ENCODE results near the gene SLC16A9. TPM values are rescaled to one million over a fixed set of nuclear protein-coding genes. Genes with fewer than 3 reads are reported as not detected.

Gene SLC16A9
- total RNA-seq, 1 experiment from 2014 or later = 4.1 TPM

DNA sequence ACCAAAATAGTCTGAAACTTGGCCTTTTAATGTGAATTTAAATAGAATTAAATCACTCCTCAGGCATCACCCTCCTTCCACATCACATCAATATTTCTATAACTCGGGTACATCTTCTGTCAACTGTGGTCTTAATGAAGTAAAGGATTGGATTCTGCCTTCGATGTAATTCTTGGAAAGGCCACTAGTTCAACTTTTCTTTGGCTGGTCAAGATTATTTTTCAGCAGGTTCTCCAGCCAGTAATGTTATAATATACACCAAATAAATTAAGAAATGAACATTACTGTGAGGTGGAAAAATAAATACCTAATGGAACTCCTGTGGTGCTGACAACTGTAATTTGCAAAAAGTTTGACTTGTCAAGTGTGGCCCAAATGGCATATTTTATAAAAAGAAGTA, 9.7 kb upstream of the SLC16A9 start:
- Histone ChIP-seq H3K27me3 (ENCODE audit: insufficient read depth, low read length) (no peaks in the 10 kb centered on the region), H3K4me1 (ENCODE audit: insufficient read depth, low read length) (no peaks in the 10 kb centered on the region), H3K4ac (ENCODE audit: low read depth, low read length) (no peak overlapping the region), H2AFZ (ENCODE audit: low read length) (no peak overlapping the region), H2AK5ac (ENCODE audit: insufficient read length, low read length) (no peak overlapping the region), H3K79me2 (ENCODE audit: insufficient read depth, low read length) (no peaks in the 10 kb centered on the region), H3K56ac (ENCODE audit: insufficient read length, low read depth, low read length) (no peak overlapping the region), H2BK12ac (ENCODE audit: insufficient read length, low read depth, low read length) (no peak overlapping the region), H2BK20ac (ENCODE audit: low read depth, low read length, poor library complexity, severe bottlenecking) (no peak overlapping the region), H4K5ac (ENCODE audit: insufficient read length, low read depth, low read length) (no peak overlapping the region), H2BK15ac (ENCODE audit: low read depth, low read length) (no peak overlapping the region), H2BK120ac (ENCODE audit: low read depth, low read length, poor library complexity, severe bottlenecking) (no peak overlapping the region), H2BK5ac (ENCODE audit: insufficient read length, low read length) (no peak overlapping the region), H4K91ac (ENCODE audit: insufficient read length, low read depth, low read length) (no peak overlapping the region), H3K14ac (ENCODE audit: insufficient read depth, low read length) (no peak overlapping the region), H3K79me1 (ENCODE audit: insufficient read depth, low read depth, low read length, poor library complexity, severe bottlenecking) (no peaks in the 10 kb centered on the region), H3K9me3 (ENCODE audit: control insufficient read depth, low read depth, low read length) (no peaks in the 10 kb centered on the region), H4K20me1 (ENCODE audit: control insufficient read depth, insufficient read depth, insufficient read length) (no peaks in the 10 kb centered on the region), H3K4me2 (ENCODE audit: insufficient read depth, insufficient read length, low read length) (no peak overlapping the region), H3K18ac (ENCODE audit: insufficient read length, low read depth, low read length) (no peak overlapping the region), H3K27ac (ENCODE audit: insufficient read length, low read depth, low read length) (no peak overlapping the region), H3K23me2 (ENCODE audit: insufficient read length, low read depth, low read length, poor library complexity, severe bottlenecking) (no peaks in the 10 kb centered on the region), H4K8ac (replicated peaks; ENCODE audit: insufficient read length, low read depth, low read length) (no peak overlapping the region), H3K23ac (ENCODE audit: insufficient read length, low read depth, low read length) (no peak overlapping the region), H3T11ph (ENCODE audit: low read length) (no peak overlapping the region), H3K9ac (ENCODE audit: extremely low read depth, insufficient read length, low read length) (no peak overlapping the region)
- Mint-ChIP-seq H3K9me3 (peaks cover 8 to 9% of the 10 kb centered on the region in 2 experiments), H3K4me3 (no peak overlapping the region), H3K36me3 (ENCODE audit: insufficient read depth in 1 of 3, low read depth in 3 of 3) (peaks cover 0 to 9% (median 0%) of the 10 kb centered on the region in 3 experiments; a peak in 2 of 7 replicates), H3K27ac (no peak overlapping the region), H3K4me1 (peaks cover 2 to 5% of the 10 kb centered on the region in 2 experiments), H3K27me3 (ENCODE audit: low read depth) (no peaks in the 10 kb centered on the region)
- DNase-seq = no peak
- TF ChIP-seq, protein P1, sequence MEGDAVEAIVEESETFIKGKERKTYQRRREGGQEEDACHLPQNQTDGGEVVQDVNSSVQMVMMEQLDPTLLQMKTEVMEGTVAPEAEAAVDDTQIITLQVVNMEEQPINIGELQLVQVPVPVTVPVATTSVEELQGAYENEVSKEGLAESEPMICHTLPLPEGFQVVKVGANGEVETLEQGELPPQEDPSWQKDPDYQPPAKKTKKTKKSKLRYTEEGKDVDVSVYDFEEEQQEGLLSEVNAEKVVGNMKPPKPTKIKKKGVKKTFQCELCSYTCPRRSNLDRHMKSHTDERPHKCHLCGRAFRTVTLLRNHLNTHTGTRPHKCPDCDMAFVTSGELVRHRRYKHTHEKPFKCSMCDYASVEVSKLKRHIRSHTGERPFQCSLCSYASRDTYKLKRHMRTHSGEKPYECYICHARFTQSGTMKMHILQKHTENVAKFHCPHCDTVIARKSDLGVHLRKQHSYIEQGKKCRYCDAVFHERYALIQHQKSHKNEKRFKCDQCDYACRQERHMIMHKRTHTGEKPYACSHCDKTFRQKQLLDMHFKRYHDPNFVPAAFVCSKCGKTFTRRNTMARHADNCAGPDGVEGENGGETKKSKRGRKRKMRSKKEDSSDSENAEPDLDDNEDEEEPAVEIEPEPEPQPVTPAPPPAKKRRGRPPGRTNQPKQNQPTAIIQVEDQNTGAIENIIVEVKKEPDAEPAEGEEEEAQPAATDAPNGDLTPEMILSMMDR (conservative IDR thresholded peaks at IDR 0.05) = peak; percentile 55
- WGBS (ENCODE audit: extremely low coverage, insufficient read length, low lambda C conversion rate) = no CpG with 5 or more reads among the region's 2 CpGs

Measured in H9 (cell line).